HG03442 (cell line): ENCODE measurements around the gene CKM.
"Not testable (repeated sequence)": the region's sequence is repeated elsewhere in the genome, so short reads cannot be mapped to it uniquely, and the experiment has no call there.

ENCODE experiments used
- ATAC-seq: cut with Tn5 transposase; IDR thresholded peaks from one replicate; pipeline ENCODE4 v1.9.1; 2021; ENCODE audit warnings: mild to moderate bottlenecking, moderate library complexity; ENCODE audit not compliant: unreplicated experiment

The CKM gene

DNA sequence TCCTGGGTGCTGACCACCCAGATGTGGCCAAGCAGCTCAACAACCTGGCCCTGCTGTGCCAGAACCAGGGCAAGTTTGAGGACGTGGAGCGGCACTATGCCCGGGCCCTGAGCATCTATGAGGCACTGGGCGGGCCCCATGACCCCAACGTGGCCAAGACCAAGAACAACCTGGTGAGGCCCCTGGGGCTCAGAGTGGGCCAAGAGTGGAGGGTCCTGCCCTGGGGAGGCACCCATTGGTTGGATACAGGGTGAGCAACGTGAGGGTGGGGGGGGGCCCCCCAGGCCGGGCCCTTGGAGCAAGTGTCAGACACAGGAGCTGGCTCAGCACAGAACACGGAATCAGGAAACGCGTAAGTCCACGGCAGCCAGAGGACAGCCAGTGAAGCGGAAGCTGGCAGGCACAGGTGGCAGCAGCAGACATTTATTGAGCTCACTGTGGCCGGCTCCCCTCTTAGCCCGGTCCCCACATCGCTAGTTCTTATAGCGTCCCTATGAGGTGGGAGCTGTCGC, 26.8 kb upstream of the CKM start:
- no peak for ATAC-seq

DNA sequence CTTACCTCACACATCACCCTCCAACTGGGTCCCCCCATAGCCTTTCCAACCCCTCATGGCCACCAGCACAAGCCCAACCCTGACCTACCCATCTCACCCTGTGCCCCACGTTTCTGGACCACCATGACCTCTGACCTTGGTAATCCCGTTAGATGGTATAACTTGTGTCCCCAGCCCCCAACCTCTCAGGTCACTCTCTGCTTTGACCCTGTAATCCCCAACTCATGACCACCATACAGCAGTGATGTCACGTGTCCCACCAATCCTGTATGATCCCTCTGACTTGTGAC, 26.4 kb upstream of the CKM start:
- no peak for ATAC-seq

DNA sequence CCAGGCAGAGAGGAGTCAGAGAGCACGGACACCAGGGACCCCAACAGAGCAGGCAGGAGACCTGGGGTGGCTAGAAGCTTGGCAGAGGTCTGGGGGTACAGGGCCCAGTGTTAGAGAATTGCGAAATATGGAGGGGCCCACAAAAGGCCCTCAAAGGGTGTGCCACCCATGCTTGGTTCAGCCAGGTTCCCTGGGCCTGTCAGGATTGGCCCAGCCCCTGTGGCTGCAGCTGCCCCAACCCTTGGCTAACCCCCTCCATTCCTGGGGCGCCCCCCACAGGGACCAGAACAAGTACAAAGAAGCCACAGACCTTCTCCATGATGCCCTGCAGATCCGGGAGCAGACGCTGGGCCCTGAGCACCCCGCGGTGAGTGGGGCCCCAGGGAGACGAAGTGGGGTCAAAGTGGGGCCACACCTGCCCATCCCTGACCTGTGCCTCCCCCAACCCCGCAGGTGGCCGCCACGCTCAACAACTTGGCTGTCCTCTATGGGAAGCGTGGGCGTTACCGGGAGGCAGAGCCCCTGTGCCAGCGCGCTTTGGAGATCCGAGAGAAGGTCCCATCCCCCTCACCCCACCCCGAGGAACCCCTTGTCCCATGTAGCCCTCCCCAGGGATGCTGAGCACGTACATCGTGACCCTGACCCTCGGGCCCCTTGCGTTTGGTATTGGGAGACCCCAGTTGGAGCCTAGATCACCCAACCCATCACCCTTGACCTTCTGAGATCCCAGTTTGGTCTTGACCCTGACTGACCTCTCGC, 25.9 kb upstream of the CKM start:
- ATAC-seq: no peak

DNA sequence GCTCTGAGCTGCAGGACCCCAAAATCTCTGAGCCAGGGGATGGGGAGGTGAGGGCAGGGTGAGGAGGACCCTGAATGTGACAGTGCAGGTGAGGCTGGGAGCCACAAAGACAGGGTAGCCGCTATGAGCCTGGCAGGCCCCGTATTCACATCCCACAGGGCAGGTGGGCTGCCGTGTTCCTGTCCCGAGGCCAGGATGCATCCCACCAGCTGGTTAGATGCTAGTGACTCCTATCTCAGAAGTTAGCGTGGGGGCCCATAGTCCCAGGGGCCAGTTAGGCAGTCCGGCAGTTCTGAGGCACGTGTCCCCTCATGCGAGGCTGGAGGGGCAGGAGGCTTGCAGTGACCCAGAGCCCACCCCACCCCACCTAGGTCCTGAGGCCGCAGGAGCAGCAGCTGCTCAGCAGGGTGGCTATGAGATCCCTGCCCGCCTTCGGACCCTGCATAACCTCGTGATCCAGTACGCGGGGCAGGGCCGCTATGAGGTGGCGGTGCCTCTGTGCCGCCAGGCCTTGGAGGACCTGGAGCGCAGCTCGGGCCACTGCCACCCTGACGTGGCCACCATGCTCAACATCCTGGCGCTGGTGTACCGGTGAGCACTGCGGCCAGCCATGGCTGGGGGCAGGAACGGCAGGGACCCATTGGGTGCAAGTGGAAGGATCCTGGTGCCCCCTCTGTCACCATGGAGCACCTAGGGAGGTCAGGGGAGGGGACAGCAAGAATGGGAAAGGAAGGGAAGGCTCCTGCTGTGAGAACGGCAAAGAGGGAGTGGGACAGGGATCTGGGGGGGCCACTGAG, 25.1 kb upstream of the CKM start:
- no peak for ATAC-seq

DNA sequence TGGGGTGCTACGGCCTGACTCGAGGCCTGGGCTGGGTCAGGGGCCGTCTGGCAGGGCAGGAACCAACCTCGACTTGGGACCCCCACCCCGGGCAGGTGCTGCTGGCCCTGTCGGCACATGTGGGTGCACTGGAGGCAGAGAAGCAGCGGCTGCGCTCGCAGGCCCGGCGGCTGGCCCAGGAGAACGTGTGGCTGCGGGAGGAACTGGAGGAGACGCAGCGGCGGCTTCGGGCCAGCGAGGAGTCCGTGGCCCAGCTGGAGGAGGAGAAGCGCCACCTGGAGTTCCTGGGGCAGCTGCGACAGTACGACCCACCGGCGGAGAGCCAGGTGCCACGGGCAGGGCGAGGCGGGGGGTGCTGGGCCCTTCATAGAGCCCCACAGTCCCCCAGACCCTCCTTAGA, 23.8 kb upstream of the CKM start:
- no peak for ATAC-seq

DNA sequence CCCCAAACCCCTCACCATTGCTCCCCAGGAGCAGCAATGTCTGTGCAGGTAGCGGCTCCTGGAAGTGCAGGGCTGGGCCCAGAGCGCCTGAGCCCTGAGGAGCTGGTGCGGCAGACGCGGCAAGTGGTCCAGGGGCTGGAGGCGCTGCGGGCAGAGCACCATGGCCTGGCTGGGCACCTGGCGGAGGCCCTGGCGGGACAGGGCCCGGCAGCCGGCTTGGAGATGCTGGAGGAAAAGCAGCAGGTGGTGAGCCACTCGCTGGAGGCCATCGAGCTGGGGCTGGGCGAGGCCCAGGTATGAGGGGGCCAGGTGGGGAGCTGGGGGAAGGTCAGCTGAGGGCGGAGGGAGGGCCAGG, 22.8 kb upstream of the CKM start:
- ATAC-seq: no peak

DNA sequence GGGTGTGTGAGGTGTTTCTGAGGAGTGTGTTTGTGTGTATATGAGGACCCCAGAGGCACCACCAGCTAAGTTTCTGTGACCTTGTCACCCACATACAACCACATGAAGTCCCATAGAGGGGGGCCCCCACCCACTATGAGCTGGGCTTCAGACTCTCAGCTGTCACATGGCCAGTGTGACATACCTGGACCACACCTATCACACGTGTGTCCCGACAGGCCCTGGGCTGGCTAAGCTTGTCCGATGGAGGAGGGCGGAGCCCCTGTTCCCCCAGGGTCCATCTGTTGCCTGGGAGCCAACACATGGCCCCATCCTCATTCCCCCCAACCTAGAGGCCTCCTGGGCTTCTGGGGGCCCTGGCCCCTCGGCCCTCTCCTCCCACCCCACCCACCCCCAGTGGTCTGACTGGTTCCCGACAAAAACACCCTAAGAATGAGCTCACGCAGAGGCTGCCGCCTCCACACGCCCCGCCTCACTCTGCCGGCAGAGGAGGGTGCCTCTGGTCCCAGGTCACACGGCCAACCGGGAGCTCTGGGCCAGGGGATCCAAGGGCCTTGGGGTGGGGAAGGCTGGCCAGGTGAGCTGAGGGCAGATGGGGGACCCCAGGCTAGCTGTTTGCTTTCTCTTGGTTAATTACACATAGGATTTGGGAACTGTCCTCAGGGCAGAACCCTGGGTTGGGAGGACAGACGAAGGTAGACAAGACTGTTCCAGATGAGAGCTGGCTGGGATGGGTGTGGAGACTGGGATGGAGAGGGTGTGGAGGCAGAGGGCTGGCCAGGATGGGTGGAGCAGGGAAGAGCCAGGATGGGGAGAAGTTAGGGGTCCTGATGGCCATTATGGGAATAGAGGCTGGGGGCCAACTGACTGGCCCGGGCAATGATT, 22.2 kb upstream of the CKM start:
- no peak for ATAC-seq

DNA sequence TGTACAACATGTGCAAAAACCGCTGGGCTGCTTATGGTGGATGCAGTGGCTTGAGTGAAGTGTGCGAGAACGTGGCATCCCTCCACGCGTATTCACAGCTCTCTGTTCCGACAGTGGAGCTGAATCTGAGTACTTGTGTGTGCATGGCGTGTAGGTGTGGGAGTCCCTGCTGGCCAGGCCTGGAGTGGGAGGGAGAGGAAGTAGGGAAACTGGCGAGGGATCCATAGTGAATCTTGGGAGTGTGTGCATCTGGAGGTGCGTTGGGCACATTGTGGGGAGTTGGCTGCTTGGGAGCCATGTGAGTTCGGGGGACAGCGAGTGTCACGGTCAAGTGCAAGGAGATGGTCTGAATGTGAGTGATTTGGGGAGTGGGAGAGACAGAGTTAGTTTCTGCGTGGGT, 20.2 kb upstream of the CKM start:
- no peak for ATAC-seq

DNA sequence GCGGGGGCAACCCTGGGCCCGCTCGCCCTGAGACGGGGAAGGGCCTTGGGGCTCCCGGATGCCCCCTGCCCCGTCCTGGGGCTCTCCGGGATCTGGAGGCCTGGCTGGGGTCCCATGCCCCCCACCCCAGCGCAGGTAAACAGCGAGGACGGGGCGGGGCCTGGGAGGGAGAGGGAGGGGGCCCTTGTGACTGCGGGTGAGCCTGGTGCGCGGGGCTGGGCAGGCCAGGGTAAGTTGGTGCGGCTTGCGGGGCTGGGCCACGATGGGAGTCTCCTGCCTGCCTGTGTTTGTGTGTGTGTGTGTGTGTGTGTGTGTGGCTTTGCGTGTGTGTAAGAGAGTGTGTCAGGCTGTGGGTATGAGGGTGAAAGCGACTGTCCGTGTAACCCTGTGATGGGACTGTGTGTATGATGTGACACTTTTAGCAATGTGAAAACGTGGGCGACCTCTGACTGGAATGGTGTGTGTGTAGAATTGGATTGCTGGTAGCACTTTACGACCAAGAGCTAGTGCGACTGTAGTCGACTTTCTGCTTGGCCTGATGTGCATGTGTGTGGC, 18.3 kb upstream of the CKM start:
- no peak for ATAC-seq

DNA sequence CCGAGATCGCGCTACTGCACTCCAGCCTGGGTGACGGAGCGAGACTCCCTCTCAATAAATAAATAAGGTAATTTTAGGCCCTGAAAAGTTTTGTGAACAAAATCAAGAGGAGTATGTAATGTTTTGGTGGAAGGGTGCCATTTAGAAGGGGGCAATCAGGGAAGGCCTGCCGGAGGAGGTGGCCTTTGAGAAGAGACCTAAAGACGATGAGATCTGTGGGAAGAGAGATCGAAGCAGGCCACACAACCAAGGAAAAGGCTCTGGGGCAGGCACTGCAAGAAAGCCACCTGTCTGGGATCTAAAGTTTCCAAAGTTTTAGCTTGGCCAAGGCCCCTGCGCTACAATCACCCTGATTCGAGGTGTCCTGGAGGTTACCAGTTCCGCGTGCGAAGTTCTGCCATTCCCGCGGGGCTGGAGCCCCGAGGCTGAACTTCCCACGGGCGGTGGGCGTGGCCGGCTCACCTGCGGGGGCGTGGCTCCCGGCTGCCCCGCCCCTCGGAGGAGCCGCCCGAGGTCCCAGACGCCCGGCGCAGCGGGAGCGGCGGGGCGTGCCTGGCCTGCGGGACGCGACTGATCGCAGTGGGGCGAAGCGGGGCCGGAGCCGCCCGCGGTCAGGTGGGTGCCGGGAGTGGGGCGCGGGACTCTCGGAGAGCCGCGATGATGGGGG, 17.7 kb upstream of the CKM start, which contains the start of gene KLC3:
Gene KLC3 (plus strand): TSS at position 519 of the 667 bp plus-strand sequence. CDS start 4,792 bp downstream, outside the sequence.
- ATAC-seq: no peak

DNA sequence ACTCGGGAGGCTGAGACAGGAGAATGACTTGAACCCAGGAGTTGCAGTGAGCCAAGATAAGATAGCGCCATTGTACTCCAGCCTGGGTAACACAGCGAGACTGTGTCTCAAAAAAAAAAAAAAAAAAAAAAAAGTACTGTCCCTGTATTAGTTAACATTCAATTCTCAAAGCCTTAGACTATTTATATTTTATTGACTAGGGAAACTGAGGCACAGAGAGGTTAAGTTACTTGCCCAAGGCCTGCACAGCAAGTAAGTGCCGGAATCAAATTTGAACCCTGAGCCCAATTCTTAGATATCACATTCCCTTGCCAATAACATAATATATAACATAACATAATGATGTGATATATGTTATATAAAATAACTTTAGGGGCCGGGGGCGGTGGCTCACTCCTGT, 17.0 kb upstream of the CKM start:
- no peak for ATAC-seq

DNA sequence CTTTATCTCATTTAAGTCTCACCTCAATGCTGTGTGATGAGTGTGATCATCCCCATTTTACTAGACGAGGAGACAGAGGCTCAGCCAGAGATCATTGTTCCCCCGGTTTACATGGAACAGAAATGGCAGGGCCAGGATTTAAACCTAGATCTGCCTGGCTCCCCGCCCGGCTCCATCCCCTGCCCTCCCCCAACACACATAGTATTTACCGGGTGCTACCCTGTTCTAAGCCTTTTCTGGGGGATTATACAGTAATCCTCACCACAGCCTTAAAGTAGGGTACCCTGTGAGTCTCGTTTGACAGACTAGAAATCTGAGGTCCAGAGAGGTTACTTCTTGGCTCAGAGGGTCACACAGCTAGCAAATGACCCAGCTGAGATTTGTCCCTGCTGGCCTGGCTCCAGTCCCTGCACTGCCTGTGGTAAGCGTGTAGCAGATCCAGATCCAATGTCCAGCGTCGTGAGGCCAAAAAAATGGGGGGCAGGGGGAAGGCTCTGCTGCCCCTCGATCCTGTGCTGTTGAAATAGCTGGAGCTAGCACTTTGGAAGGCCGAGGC, 14.1 kb upstream of the CKM start:
- no peak for ATAC-seq

DNA sequence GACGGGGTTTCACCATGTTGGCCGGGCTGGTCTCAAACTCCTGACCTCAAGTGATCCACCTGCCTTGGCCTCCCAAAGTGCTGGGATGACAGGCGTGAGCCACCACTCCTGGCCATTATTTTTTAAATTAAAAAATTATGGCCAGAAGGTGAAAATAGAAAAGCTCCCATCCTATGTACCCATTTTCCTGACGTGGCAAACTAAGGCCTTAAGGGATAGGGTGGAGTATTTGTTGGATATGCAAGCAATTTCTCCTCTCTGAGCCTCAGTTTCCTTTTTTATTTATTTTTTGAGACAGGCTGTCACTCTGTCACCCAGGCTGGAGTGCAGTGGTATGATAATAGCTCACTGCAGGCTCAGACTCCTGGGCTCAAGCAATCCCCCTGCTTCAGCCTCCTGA, 12.2 kb upstream of the CKM start:
- ATAC-seq: not testable (repeated sequence)

DNA sequence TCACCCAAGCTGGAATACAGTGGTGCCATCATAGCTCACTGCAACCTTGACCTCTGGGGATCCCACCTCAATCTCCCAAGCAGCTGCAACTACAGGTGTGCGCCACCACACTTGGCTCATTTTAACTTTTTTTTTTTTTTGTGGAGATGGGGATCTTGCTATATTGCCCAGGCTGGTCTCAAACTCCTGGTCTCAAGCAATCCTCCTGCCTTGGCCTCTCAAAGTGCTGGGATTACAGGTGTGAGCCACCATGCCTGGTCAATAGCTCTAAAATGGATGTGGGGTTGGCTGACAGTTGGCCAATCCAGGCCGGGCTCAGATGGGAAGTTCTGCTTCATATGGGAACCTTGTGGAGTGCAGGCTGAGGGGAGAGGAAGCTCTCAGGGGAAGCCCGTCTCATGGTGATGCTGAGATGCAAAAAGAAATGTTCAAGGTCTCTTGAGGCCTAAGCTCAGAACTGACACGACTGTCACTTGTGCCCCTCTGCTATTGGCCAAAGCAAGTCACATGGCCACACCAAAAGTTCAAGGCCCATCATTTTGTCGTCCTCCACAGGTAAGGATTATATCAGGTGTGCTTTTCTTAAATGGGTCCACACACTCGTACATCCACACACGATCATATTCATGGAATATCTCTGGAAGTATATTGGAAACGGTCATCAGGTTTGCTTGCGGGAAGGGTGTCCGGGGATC, 11.1 kb upstream of the CKM start:
- no peak for ATAC-seq

DNA sequence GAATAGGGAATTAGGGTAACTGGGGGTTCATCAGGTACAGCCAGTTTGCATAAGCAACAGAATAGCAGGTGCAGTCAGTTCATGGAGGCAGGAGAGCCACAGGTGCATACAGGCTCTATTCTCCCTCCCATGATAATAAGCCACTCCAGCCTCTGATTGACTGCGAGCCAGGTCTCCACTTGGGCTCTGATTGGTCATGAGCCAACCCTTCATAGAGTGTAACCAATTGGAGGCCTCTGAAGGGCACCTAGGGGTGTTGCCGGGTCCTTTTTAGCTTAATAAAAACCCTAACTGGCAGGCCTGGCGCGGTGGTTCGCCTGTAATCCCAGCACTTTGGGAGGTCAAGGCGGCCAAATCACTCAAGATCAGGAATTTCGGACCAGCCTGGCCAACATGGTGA, 8.7 kb upstream of the CKM start:
- no peak for ATAC-seq

DNA sequence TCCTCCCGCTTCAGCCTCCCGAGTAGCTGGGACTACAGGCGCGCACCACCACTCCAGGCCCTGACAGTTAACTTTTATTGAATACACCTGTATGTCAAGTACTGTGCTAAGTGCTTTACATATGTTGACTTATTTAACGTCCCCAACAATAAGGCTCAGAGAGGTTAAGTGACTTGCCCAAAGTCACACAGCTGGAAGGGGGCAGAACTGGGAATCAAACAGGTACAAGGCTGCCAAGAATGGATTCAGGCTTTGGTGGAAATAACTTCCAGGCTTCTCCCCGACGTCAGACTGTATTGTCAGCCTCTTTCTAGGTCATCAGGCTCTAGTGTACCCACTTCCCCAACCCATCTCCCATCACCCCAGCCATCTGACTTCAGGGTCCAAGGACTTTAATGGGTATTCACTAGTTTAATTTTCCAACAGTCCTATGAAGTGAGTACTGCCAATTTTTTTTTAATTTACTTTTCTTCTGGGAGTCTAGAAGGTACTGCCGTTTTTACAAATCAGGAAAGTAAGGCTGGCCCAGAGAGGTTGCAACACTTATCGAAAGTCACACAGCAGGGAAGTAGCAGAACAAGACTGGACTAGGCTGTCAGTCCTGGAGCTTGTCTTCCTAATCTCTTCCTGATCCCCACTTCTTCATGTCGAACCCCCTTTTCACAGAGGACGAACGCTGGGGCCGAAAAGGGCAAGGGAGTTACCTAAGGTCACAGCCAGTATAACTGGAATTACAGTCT, 4.9 kb upstream of the CKM start:
- no peak for ATAC-seq

DNA sequence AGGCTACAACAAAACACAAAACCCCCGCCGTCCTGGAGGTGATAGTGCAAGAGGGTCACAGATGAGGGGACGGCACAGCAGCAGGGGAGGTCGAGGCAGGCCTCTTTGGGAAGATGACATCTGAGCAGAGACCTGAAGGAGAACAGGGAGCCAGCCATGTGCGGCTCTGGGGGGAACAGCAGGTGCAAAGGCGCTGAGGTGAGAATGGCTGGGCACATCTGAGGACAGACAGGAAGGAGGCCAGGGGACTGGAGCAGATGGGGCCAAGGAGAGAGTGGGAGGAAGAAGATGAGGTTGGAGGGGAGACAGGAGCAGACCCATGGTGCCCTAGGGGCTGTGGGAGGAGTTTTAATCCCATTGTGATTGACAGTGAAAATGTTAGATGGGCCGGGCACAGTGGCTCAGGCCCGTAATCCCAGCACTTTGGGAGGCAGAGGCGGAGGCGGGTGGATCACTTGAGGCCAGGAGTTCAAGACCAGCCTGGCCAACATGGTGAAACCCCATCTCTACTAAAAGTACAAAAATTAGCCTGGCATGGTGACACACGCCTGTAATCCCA, 1.8 kb upstream of the CKM start:
- ATAC-seq: no peak

DNA sequence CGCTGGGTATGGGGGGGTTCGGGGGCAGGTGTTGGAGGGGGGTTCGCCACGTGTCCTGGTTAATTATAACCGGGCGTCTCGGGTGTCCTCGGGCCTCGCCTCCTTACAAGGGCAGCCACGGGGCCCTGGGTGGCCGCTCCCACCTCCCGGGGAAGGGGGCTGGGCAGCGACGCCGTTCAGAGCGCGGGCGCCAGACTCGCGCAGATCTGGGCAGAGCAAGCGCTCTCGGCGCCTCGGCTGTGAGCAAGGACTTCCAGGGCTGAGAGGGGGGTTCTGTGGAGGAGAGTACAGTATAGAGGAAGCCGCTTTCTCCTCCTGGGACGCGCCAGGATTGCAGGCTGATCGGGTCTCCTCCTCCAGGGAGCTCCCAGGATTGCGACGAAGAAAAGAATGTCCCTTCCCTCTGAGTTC, 1.0 kb upstream of the CKM start:
- ATAC-seq: no peak

DNA sequence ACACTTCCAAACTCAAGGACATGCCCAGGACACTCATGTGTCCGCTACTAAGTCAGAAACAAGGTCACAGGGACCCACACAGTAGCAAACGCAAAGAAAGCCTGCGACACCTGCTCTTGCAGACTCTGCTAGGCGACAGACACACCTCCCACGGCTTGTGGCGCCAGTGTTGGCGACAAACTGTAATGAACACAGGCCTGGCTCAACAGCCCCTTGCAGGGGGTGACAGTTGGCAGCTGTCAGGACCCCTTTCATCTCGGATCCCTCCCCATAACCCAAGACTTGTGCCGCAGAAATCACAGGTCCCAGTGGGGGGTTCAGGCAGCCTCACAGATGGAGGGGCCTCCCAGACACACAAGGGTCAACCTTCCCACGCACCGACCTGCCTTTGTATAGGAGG, 364 bp downstream of the CKM start:
- no peak for ATAC-seq
